Loucy (cell line): ENCODE measurements around the gene INPP4B.

Source experiments
- CTCF ChIP-seq: fragments of 200-600 bp; sonication (generic); conservative IDR thresholded peaks from 2 replicates; pipeline ENCODE4 v1.5.1; 2014; ENCODE audit warnings: mild to moderate bottlenecking, antibody characterized with exemption, low read length
- EZH2phosphoT487 ChIP-seq: fragments of 200-600 bp; IDR thresholded peaks from 2 replicates; pipeline ENCODE4 v1.6.1; 2018; ENCODE audit warnings: antibody characterized with exemption, mild to moderate bottlenecking, moderate library complexity, borderline replicate concordance

GRCh38 chr4:142324572-142324971 lies 521.5 kb downstream of the INPP4B start:
- TF ChIP-seq EZH2phosphoT487 (no peak), CTCF (no peak)
